ENCODE data around the gene ADRM1. TPM values are rescaled to one million over a fixed set of nuclear protein-coding genes. Genes with fewer than 3 reads are reported as not detected.

ADRM1 gene
- total and polyA plus RNA-seq, 10 of the 15 experiments (the other 5 are each of a cell fraction or from before 2014, with no cell fraction given): 3.4 to 213 (median 95.9) TPM

DNA sequence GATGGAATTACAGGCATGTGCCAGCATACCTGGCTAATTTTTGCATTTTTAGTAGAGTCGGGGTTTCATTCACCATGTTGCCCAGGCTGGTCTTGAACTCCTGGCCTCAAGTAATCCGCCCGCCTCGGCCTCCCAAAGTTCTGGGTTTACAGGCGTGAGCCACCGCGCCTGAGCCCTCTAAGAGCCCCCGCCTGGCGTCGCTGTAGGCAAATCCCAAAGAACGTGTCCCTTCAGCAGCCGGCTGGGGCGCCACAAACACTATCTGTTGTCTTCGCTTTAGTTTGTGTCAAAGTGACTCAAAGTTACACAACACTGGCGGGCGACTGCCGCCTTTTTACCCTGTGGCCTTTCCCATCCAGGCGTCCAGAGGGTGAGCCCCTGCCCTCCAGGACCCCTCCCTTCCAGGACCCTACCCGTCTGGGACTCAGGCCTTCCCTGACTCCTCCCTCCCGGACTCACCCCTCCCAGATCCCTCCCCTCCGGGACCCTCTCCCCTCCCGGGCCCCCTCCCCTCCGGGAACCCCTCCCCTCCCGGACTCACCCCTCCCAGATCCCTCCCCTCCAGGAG lies 940 bp upstream of the ADRM1 start (continued):
- TF ChIP-seq RELB (IDR thresholded peaks at IDR 0.05; ENCODE audit: low read depth) (no peak), SIN3A (IDR thresholded peaks at IDR 0.05; ENCODE audit: low read depth, low read length) (no peak), NR2F1 (conservative IDR thresholded peaks at IDR 0.05) (no peak; the same call in 1 of the 2 replicates), PAX5 (IDR thresholded peaks at IDR 0.05; ENCODE audit: borderline replicate concordance, low read depth, low read length) (0 out of 2 replicates have a peak, but pooled peaks have one; percentile 22), MYB (IDR thresholded peaks at IDR 0.05; ENCODE audit: borderline replicate concordance, low read depth, low read length) (no peak), STAT1 (conservative IDR thresholded peaks at IDR 0.05) (peak; percentile 76; the same call in 1 of the 2 replicates), RCOR1 (conservative IDR thresholded peaks at IDR 0.05; ENCODE audit: low read depth, low read length) (no peak), RFX5 (IDR thresholded peaks at IDR 0.05; ENCODE audit: low read depth, low read length) (no peak), BACH1 (IDR thresholded peaks at IDR 0.05; ENCODE audit: borderline replicate concordance) (no peak), SMC3 (IDR thresholded peaks at IDR 0.05; ENCODE audit: borderline replicate concordance, low read length) (peak; percentile 68; the same call in 1 of the 2 replicates), NR2C2 (IDR thresholded peaks at IDR 0.05; ENCODE audit: borderline replicate concordance, control insufficient read depth, insufficient read length, low read depth) (no peak), EED (IDR thresholded peaks at IDR 0.05; ENCODE audit: low read depth) (no peak; the same call in 1 of the 2 replicates), ZNF592 (IDR thresholded peaks at IDR 0.05) (no peak; the same call in 1 of the 2 replicates), BCL11A (IDR thresholded peaks at IDR 0.05; ENCODE audit: low read depth, low read length) (no peak), NFXL1 (IDR thresholded peaks at IDR 0.05; ENCODE audit: borderline replicate concordance) (no peak), MTA3 (IDR thresholded peaks at IDR 0.05; ENCODE audit: borderline replicate concordance, low read length) (no peak), TCF12 (IDR thresholded peaks at IDR 0.05; ENCODE audit: low read depth, low read length) (no peak), SP1 (IDR thresholded peaks at IDR 0.05; ENCODE audit: low read depth, low read length) (peak; percentile 23), HDGF (IDR thresholded peaks at IDR 0.05) (no peak), BCL3 (IDR thresholded peaks at IDR 0.05; ENCODE audit: borderline replicate concordance, insufficient read depth, low read depth, low read length, poor library complexity, severe bottlenecking) (peak; percentile 77), RELA (IDR thresholded peaks at IDR 0.05; ENCODE audit: borderline replicate concordance, partially characterized antibody) (peak; percentile 58), EP300 (IDR thresholded peaks at IDR 0.05; ENCODE audit: borderline replicate concordance in 1 of 2, control insufficient read depth in 1 of 2, low read depth in 2 of 2, low read length in 2 of 2) (no peak), IRF4 (IDR thresholded peaks at IDR 0.05; ENCODE audit: low read depth, low read length) (no peak), MYC (IDR thresholded peaks at IDR 0.05; ENCODE audit: insufficient read depth, insufficient read length, insufficient replicate concordance, low read length, severe bottlenecking) (no peak), KLF5 (IDR thresholded peaks at IDR 0.05; ENCODE audit: partially characterized antibody) (peak; percentile 86)
